Measurements from ENCODE around the gene TTC8.

DNA sequence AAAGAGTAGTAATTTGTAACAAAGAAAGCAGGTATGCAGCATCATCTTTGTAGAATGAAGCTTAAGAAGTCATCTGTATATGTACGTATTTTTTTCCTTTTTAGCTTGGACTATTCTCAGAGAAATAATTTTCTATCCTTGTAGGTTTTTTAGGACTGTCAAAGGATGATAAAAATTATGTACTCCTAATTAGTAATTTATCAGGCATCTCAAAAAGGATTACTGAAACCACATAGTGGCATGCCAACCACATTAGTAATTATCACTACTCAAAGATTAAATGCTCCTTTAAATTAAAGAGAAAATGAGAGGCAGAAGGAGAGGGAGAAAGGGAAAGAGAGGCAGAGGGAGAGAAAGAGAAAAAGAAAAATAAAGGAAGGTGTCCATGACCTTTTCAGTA, 17.3 kb downstream of the TTC8 start:
- no peak for TF ChIP-seq CTCF (conservative IDR thresholded peaks at IDR 0.05; ENCODE audit: low read depth, low read length)
- no peak for TF ChIP-seq EZH2 (IDR thresholded peaks at IDR 0.05; ENCODE audit: borderline replicate concordance, low read depth, low read length, poor library complexity, severe bottlenecking)

Data from A673 (cell line).